ENCODE results near the gene IGF1R.

- TF ChIP-seq CTCF (IDR thresholded peaks at IDR 0.05; ENCODE audit: insufficient read depth, low read length): no peak
- TF ChIP-seq POLR2AphosphoS5 (IDR thresholded peaks at IDR 0.05; ENCODE audit: low read depth): no peak
- TF ChIP-seq GABPA (IDR thresholded peaks at IDR 0.05; ENCODE audit: low read depth): no peak
These were observed 155.1 kb downstream of the IGF1R start for GRCh38 chr15:98803228-98804056.
